ENCODE measurements around the gene LRRK1.

The LRRK1 gene

DNA sequence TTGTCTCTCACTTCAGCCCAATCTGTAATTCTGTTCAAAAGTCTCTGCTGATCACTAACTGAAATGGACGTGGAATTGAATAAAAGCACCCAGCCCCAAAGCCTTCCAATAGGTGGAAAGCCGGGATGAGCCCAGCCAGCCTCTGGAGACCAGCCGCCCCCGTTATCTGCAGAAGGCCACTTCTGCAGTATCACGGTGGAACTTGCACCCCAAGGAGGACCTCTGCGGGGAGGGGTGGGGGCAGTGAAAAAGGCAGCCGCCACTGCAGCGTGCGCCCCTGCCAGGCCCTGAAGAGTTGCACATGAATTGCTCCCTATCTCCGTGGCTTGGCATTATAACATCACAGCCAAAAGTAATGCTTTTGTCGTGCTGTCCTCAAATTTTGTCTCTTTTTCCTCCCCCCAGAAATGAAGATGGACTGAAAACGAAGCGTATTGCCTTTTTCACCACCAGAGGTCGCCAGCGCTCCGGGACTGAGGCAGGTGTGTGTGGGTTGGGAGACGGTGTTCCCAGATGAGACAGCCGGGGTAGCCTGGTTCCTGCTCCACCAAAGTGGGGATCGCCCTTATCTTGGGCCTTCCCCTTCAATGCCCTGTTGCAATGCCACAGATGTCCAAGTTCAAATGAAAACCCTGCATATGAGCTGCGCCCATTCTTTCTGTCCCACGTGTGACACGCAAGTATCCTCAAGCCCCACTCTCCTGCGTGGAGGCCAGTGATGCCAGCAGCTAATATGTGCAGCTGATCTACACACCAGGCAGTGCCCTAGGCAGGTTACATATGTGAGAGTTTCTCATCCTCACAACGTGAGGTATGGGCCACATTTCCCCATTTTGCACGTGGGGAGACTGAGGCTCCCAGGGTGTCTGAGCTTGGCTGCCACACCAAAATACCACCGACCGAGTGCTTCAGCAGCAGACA lies 96.0 kb downstream of the LRRK1 start:
- TF ChIP-seq POLR2AphosphoS5 (IDR thresholded peaks at IDR 0.05; ENCODE audit: low read depth, low read length), result no peak
- TF ChIP-seq TAF1 (IDR thresholded peaks at IDR 0.05; ENCODE audit: borderline replicate concordance, insufficient read depth, low read length), result no peak
- TF ChIP-seq, protein P1, sequence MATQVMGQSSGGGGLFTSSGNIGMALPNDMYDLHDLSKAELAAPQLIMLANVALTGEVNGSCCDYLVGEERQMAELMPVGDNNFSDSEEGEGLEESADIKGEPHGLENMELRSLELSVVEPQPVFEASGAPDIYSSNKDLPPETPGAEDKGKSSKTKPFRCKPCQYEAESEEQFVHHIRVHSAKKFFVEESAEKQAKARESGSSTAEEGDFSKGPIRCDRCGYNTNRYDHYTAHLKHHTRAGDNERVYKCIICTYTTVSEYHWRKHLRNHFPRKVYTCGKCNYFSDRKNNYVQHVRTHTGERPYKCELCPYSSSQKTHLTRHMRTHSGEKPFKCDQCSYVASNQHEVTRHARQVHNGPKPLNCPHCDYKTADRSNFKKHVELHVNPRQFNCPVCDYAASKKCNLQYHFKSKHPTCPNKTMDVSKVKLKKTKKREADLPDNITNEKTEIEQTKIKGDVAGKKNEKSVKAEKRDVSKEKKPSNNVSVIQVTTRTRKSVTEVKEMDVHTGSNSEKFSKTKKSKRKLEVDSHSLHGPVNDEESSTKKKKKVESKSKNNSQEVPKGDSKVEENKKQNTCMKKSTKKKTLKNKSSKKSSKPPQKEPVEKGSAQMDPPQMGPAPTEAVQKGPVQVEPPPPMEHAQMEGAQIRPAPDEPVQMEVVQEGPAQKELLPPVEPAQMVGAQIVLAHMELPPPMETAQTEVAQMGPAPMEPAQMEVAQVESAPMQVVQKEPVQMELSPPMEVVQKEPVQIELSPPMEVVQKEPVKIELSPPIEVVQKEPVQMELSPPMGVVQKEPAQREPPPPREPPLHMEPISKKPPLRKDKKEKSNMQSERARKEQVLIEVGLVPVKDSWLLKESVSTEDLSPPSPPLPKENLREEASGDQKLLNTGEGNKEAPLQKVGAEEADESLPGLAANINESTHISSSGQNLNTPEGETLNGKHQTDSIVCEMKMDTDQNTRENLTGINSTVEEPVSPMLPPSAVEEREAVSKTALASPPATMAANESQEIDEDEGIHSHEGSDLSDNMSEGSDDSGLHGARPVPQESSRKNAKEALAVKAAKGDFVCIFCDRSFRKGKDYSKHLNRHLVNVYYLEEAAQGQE (IDR thresholded peaks at IDR 0.05; ENCODE audit: insufficient read depth in 1 of 2, low read depth in 2 of 2, low read length in 2 of 2), result no peak
- no peak for TF ChIP-seq FOXP2 (optimal IDR thresholded peaks at IDR 0.05; ENCODE audit: borderline replicate concordance, extremely low read depth, extremely low read length, insufficient read depth)

DNA sequence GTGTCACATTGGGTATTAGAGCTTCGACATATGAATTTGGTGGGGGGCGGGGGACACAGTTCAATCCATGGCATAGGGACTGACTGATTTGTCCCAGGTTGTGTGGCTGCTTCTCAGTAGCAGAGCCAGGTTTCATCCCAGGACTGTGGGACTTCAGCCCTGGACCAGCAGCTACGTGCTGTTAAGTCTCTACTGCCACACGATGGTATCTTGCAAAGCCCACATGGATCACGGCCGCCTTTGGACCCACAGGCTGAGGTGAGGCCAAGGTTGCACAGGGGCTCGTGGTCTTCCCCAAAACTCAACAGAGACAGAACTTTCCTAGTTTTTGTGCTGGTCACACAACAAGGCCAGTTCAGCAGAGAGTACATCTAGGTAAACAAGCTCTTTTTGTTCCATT lies 97.4 kb downstream of the LRRK1 start:
- no peak for TF ChIP-seq SIN3A (IDR thresholded peaks at IDR 0.05; ENCODE audit: borderline replicate concordance, insufficient read depth, low read length)
- no peak for TF ChIP-seq POLR2AphosphoS5 (IDR thresholded peaks at IDR 0.05; ENCODE audit: low read depth, low read length)
- TF ChIP-seq FOXP2 (optimal IDR thresholded peaks at IDR 0.05; ENCODE audit: borderline replicate concordance, extremely low read depth, extremely low read length, insufficient read depth), result no peak
- TF ChIP-seq, protein P1 (IDR thresholded peaks at IDR 0.05; ENCODE audit: insufficient read depth in 1 of 2, low read depth in 2 of 2, low read length in 2 of 2), result no peak
- TF ChIP-seq TAF1 (IDR thresholded peaks at IDR 0.05; ENCODE audit: borderline replicate concordance, insufficient read depth, low read length), result no peak

DNA sequence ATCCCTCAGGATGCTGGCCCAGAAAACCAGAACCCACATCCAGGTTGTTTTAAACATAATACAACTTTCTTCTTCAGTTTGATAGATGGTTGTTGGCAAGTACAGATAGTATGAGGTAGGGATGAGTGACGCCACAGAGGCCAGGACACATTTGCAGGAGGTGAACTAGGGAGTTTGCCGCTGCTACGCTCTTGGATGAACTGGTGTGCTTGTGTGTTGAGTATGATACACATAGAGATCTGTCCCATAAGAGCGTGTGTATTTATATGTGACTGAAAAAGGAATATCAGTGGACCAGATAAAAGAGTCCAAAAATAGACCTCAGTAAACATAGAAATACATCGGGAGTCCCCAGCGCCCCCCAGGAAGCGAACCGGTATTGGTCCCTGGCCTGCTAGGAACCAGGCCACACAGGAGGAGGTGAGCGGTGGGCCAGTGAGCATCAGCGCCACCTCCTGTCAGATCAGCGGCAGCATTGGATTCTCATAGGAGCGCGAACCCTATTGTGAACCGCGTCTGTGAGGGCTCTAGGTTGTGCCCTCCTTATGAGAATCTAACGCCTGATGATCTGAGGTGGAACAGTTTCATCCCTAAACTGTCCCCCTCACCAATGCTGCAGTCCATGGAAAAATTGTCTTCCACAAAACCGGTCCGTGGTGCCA lies 98.1 kb downstream of the LRRK1 start:
- TF ChIP-seq, protein P1 (IDR thresholded peaks at IDR 0.05; ENCODE audit: insufficient read depth in 1 of 2, low read depth in 2 of 2, low read length in 2 of 2), result no peak
- no peak for TF ChIP-seq FOXP2 (optimal IDR thresholded peaks at IDR 0.05; ENCODE audit: borderline replicate concordance, extremely low read depth, extremely low read length, insufficient read depth)
- TF ChIP-seq TAF1 (IDR thresholded peaks at IDR 0.05; ENCODE audit: borderline replicate concordance, insufficient read depth, low read length), result no peak
- TF ChIP-seq POLR2AphosphoS5 (IDR thresholded peaks at IDR 0.05; ENCODE audit: low read depth, low read length), result no peak
- no peak for TF ChIP-seq SIN3A (IDR thresholded peaks at IDR 0.05; ENCODE audit: borderline replicate concordance, insufficient read depth, low read length)

DNA sequence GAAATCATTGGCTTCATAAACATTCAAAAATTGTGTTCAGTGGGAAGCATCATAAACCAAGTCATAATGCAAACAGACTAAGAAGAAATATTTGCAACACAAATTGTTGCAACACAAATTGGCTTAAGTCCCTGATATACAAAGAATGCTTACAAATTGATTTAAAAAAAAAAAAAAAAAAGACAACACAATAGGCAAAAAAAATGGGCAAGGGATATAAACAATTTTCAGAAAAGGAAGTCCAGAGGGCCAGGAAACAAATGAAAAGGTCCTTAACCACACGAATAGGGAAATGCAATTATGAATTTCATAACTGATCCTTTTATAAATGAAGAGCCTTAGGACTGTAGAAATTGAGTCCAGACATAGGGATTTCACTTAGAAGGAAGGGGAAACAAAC lies 98.9 kb downstream of the LRRK1 start:
- TF ChIP-seq SIN3A (IDR thresholded peaks at IDR 0.05; ENCODE audit: borderline replicate concordance, insufficient read depth, low read length) (no peak), FOXP2 (optimal IDR thresholded peaks at IDR 0.05; ENCODE audit: borderline replicate concordance, extremely low read depth, extremely low read length, insufficient read depth) (no peak), POLR2AphosphoS5 (IDR thresholded peaks at IDR 0.05; ENCODE audit: low read depth, low read length) (no peak), TAF1 (IDR thresholded peaks at IDR 0.05; ENCODE audit: borderline replicate concordance, insufficient read depth, low read length) (no peak)
- TF ChIP-seq, protein P1 (IDR thresholded peaks at IDR 0.05; ENCODE audit: insufficient read depth in 1 of 2, low read depth in 2 of 2, low read length in 2 of 2), result no peak
